ENCODE data around the gene GRIA3. TPM values are rescaled to one million over a fixed set of nuclear protein-coding genes. Genes with fewer than 3 reads are reported as not detected.

GRIA3 gene
- total and polyA plus RNA-seq, 2 experiments from 2014 or later: 1.9 to 2.9 TPM

DNA sequence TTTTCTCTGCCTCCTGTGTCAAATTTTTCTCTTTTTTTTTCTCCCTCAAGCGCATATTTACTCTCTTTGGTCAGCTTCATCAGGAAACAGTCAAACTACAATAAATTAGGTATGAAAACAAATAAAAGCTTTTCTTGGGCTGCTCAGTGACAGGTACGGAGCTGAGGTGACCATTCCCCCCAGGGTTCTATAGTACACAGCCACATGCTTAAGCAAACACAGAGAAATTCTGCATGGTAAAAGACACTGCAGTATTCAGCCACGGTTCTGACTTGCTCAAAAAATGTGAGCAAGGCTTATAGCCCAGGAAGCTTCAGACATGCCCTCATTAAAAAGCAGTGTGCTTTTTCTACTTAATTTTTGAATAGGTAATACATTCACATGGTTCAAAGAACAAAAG, 138.5 kb downstream of the GRIA3 start:
- no peaks in the 10 kb centered on the region for H3K9me3 ChIP-seq (ENCODE audit: low read depth)
- 41% methylated on average over 3 of the region's 3 CpGs for WGBS (ENCODE audit: low lambda C conversion rate, missing lambda C conversion rate)
- H2AFZ ChIP-seq: no peak overlapping the region
- H3K27ac ChIP-seq: no peak overlapping the region
- H3K79me2 ChIP-seq: no peaks in the 10 kb centered on the region
- H4K20me1 ChIP-seq (ENCODE audit: insufficient read depth, poor library complexity, severe bottlenecking): no peaks in the 10 kb centered on the region
- no peaks in the 10 kb centered on the region for H3K27me3 ChIP-seq
- no peaks in the 10 kb centered on the region for H3K36me3 ChIP-seq (replicated peaks; ENCODE audit: insufficient read depth, low read depth)
- DNase-seq (ENCODE audit: low spot score): peak; percentile 10
- TF ChIP-seq, protein P1, sequence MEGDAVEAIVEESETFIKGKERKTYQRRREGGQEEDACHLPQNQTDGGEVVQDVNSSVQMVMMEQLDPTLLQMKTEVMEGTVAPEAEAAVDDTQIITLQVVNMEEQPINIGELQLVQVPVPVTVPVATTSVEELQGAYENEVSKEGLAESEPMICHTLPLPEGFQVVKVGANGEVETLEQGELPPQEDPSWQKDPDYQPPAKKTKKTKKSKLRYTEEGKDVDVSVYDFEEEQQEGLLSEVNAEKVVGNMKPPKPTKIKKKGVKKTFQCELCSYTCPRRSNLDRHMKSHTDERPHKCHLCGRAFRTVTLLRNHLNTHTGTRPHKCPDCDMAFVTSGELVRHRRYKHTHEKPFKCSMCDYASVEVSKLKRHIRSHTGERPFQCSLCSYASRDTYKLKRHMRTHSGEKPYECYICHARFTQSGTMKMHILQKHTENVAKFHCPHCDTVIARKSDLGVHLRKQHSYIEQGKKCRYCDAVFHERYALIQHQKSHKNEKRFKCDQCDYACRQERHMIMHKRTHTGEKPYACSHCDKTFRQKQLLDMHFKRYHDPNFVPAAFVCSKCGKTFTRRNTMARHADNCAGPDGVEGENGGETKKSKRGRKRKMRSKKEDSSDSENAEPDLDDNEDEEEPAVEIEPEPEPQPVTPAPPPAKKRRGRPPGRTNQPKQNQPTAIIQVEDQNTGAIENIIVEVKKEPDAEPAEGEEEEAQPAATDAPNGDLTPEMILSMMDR (IDR thresholded peaks at IDR 0.05; ENCODE audit: poor library complexity): no peak
- TF ChIP-seq EZH2 (IDR thresholded peaks at IDR 0.05; ENCODE audit: borderline replicate concordance) (no peak), EZH2phosphoT487 (IDR thresholded peaks at IDR 0.05; ENCODE audit: low read depth, severe bottlenecking, unreplicated experiment) (no peak)
- no peaks in the 10 kb centered on the region for H3K4me1 ChIP-seq (ENCODE audit: insufficient read depth)
- H3K4me3 ChIP-seq: no peak overlapping the region
- H3K9me2 ChIP-seq (replicated peaks; ENCODE audit: insufficient read depth): no peaks in the 10 kb centered on the region
- H3K4me2 ChIP-seq: peak overlapping the region; percentile 42

DNA sequence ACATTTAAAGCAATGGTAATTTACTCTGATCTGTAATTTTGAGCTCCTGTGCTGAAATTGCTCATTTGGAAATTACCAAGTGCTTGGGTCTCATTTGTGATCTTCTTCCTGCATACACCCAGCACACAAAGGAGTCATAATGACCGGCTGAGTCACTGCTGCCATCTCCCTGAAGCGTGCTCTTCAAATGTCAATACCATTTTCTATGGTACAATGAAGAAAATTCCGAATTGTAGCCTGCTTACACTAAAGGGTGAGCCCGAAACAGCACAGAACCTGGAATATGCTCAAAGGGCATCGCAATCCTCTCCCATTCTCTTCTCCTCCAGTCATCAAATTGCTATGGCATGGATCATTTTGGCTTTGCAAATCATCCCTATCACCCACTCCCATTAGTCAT, 140.5 kb downstream of the GRIA3 start:
- H3K4me3 ChIP-seq: no peak overlapping the region
- H3K27me3 ChIP-seq: no peaks in the 10 kb centered on the region
- no peak overlapping the region for H2AFZ ChIP-seq
- no peak for DNase-seq (ENCODE audit: low spot score)
- H3K9me2 ChIP-seq (replicated peaks; ENCODE audit: insufficient read depth): no peaks in the 10 kb centered on the region
- no peaks in the 10 kb centered on the region for H3K79me2 ChIP-seq
- WGBS (ENCODE audit: low lambda C conversion rate, missing lambda C conversion rate): 82% methylated on average over 5 of the region's 5 CpGs
- H3K4me1 ChIP-seq (ENCODE audit: insufficient read depth): no peaks in the 10 kb centered on the region
- H3K4me2 ChIP-seq: no peak overlapping the region
- no peak overlapping the region for H3K27ac ChIP-seq
- H3K36me3 ChIP-seq (replicated peaks; ENCODE audit: insufficient read depth, low read depth): no peaks in the 10 kb centered on the region
- TF ChIP-seq EZH2 (IDR thresholded peaks at IDR 0.05; ENCODE audit: borderline replicate concordance) (no peak), EZH2phosphoT487 (IDR thresholded peaks at IDR 0.05; ENCODE audit: low read depth, severe bottlenecking, unreplicated experiment) (no peak)
- TF ChIP-seq, protein P1 (IDR thresholded peaks at IDR 0.05; ENCODE audit: poor library complexity): no peak
- H4K20me1 ChIP-seq (ENCODE audit: insufficient read depth, poor library complexity, severe bottlenecking): no peaks in the 10 kb centered on the region
- no peaks in the 10 kb centered on the region for H3K9me3 ChIP-seq (ENCODE audit: low read depth)

DNA sequence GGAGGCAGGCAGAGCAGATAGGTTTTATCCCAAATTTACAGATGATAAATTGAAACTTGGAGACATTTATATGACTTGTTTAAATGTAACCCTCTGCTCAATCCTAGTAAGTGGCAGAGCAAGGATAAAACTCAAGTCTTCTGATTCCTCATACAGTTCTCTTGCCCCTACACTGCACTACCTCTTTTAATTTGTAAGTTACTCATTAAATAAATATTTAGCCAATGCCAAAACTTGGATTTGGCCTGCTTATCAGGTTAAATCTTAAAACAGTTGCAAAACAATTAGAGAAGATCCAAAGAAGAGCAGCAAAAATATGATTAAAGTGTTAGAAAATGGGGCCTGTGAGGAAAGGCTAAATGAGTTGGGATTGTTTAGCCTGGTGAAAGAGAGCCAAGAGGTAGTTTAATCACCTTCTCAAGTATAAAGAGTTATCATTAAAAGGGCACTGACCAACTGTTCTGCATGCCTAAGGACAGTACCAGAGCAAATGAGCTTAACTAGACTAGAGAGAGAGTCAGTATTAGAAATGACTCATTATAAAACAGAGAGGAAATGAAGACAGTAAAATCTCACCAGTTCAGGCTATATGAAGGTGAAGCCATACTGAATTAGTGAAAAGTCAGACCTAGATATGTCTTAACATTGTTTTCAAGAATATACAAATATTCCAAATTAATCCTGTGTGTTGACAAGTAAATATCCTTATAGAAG, 146.3 kb downstream of the GRIA3 start:
- Histone ChIP-seq H3K27me3 (no peaks in the 10 kb centered on the region), H3K9me2 (replicated peaks; ENCODE audit: insufficient read depth) (no peaks in the 10 kb centered on the region), H3K79me2 (no peaks in the 10 kb centered on the region), H3K36me3 (replicated peaks; ENCODE audit: insufficient read depth, low read depth) (no peaks in the 10 kb centered on the region), H3K4me1 (ENCODE audit: insufficient read depth) (no peaks in the 10 kb centered on the region), H3K9me3 (ENCODE audit: low read depth) (no peaks in the 10 kb centered on the region), H3K4me3 (no peak overlapping the region), H3K4me2 (no peak overlapping the region), H2AFZ (no peak overlapping the region), H4K20me1 (ENCODE audit: insufficient read depth, poor library complexity, severe bottlenecking) (no peaks in the 10 kb centered on the region), H3K27ac (no peak overlapping the region)
- no peak for DNase-seq (ENCODE audit: low spot score)
- TF ChIP-seq EZH2 (IDR thresholded peaks at IDR 0.05; ENCODE audit: borderline replicate concordance) (no peak), EZH2phosphoT487 (IDR thresholded peaks at IDR 0.05; ENCODE audit: low read depth, severe bottlenecking, unreplicated experiment) (no peak)
- TF ChIP-seq, protein P1 (IDR thresholded peaks at IDR 0.05; ENCODE audit: poor library complexity): no peak
